Bone marrow (tissue), 2 donors: ENCODE measurements around the gene KL.

ENCODE experiments used
- DNase-seq, 2 donors: peaks; one replicate each; lab custom pipeline; 2025; lab: John Stamatoyannopoulos, UW

KL gene

GRCh38 chr13:33037673-33038072 lies 21.4 kb downstream of the KL start:
- no peak for DNase-seq

- no peak for DNase-seq
Observed at GRCh38 chr13:33040090-33040489, 23.9 kb downstream of the KL start.

GRCh38 chr13:33045851-33046592 lies 29.8 kb downstream of the KL start:
- DNase-seq = no peak

- no peak for DNase-seq
Observed at GRCh38 chr13:33050161-33050560, 33.9 kb downstream of the KL start.

GRCh38 chr13:33051632-33052031 lies 35.4 kb downstream of the KL start:
- no peak for DNase-seq

- DNase-seq = no peak
Observed at GRCh38 chr13:33052506-33053280, 36.5 kb downstream of the KL start.

GRCh38 chr13:33053397-33054066 lies 37.3 kb downstream of the KL start:
- DNase-seq = no peak

- no peak for DNase-seq
Observed at GRCh38 chr13:33057019-33057780, 41.0 kb downstream of the KL start.

- no peak for DNase-seq
Observed at GRCh38 chr13:33058776-33059327, 42.6 kb downstream of the KL start.

- DNase-seq = no peak
Observed at GRCh38 chr13:33060815-33061214, 44.6 kb downstream of the KL start.

GRCh38 chr13:33066329-33066728 lies 50.1 kb downstream of the KL start:
- no peak for DNase-seq

GRCh38 chr13:33069365-33069764 lies 53.1 kb downstream of the KL start:
- no peak for DNase-seq

GRCh38 chr13:33070713-33071112 lies 54.5 kb downstream of the KL start:
- no peak for DNase-seq

GRCh38 chr13:33072282-33072681 lies 56.1 kb downstream of the KL start:
- DNase-seq = no peak

GRCh38 chr13:33072759-33073158 lies 56.5 kb downstream of the KL start:
- DNase-seq = no peak

GRCh38 chr13:33073338-33073737 lies 57.1 kb downstream of the KL start:
- no peak for DNase-seq

- no peak for DNase-seq
Observed at GRCh38 chr13:33076001-33076992, 60.1 kb downstream of the KL start.

- DNase-seq = no peak
Observed at GRCh38 chr13:33078263-33078662, 62.0 kb downstream of the KL start.

GRCh38 chr13:33079960-33080359 lies 63.7 kb downstream of the KL start:
- DNase-seq = peak in 1 of 2 donors; percentile 1

- no peak for DNase-seq
Observed at GRCh38 chr13:33080972-33081590, 64.9 kb downstream of the KL start.
